ENCODE data around the gene CDH23.

Gene CDH23

DNA sequence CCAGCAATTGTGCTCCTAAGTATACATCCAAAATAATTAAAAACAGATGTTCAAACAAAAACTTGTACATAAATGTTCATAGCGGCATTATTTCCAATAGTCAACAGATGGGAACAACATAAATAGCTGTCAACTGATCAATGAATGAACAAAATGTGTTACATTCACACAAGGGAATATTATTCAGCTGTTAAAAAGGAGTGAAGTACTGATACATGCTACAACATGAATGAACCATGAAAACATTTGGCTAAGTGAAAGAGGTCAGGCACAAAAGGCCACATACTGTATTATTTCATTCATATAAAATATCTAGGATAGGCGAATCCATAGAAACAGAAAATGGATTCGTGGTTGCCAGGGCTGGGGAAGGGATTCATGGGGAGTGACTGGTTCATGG is 109.1 kb downstream of the CDH23 start:
- Histone ChIP-seq H3K9me3 (ENCODE audit: control insufficient read depth, insufficient read depth, low read length) (no peaks in the 10 kb centered on the region; the same call in 1 of the 2 replicates), H3K4me1 (ENCODE audit: control insufficient read depth, insufficient read depth, low read length) (no peaks in the 10 kb centered on the region; the same call in 1 of the 2 replicates), H3K36me3 (ENCODE audit: control insufficient read depth, insufficient read depth, low read length) (no peaks in the 10 kb centered on the region), H3K9ac (ENCODE audit: low read depth, low read length) (no peak overlapping the region), H3K27ac (ENCODE audit: low read depth, low read length) (no peak overlapping the region), H3K27me3 (ENCODE audit: control insufficient read depth, insufficient read depth, low read length) (no peaks in the 10 kb centered on the region), H3K4me3 (ENCODE audit: low read depth, low read length) (no peak overlapping the region)

DNA sequence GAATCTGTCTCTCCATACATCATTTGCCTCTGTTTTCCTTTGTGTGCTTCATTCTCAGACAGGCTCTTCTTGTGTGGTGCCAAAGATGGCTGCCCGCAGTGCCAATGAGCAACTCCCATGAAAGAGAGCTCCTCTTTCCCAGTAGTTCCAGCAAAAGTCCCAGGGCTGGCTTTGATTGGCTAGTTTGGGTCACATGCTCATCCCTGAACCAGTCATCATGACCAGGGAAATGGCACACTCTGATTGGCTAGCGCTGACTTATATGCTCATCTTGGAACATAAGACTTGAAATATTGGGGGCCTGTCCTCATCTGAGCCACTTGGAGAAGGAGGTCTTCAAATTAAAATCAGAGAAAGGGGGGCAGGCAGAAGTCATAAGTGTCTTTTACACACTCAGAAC is 112.7 kb downstream of the CDH23 start:
- Histone ChIP-seq H3K9ac (ENCODE audit: low read depth, low read length) (no peak overlapping the region), H3K9me3 (ENCODE audit: control insufficient read depth, insufficient read depth, low read length) (no peaks in the 10 kb centered on the region; the same call in 1 of the 2 replicates), H3K4me1 (ENCODE audit: control insufficient read depth, insufficient read depth, low read length) (no peaks in the 10 kb centered on the region), H3K27ac (ENCODE audit: low read depth, low read length) (no peak overlapping the region), H3K36me3 (ENCODE audit: control insufficient read depth, insufficient read depth, low read length) (no peaks in the 10 kb centered on the region), H3K27me3 (ENCODE audit: control insufficient read depth, insufficient read depth, low read length) (no peaks in the 10 kb centered on the region), H3K4me3 (ENCODE audit: low read depth, low read length) (no peak overlapping the region)

DNA sequence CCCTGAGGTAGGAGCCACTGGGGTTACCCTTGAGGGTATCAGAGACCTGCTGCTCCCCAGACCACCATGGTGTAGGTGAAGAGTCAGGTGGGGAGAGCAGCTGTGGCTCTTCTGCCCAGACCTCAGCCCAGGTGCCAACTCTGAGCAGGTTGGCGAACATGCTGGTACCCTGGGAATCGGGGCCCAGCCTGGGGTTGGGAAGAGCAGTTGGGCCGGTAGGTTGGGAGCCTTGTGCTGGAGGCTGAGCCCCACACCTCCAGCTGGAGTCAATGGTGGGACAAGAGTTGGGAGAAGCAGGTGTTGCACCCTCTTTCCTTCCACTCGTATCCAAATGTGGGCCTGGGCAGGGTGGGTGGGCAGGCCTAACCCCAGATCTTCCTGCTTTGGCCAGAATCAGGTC is 114.5 kb downstream of the CDH23 start:
- H3K36me3 ChIP-seq (ENCODE audit: control insufficient read depth, insufficient read depth, low read length) = no peaks in the 10 kb centered on the region
- H3K4me3 ChIP-seq (ENCODE audit: low read depth, low read length) = no peak overlapping the region
- no peaks in the 10 kb centered on the region for H3K4me1 ChIP-seq (ENCODE audit: control insufficient read depth, insufficient read depth, low read length)
- no peak overlapping the region for H3K9ac ChIP-seq (ENCODE audit: low read depth, low read length)
- no peak overlapping the region for H3K27ac ChIP-seq (ENCODE audit: low read depth, low read length)
- H3K9me3 ChIP-seq (ENCODE audit: control insufficient read depth, insufficient read depth, low read length) = no peaks in the 10 kb centered on the region; the same call in 1 of the 2 replicates
- H3K27me3 ChIP-seq (ENCODE audit: control insufficient read depth, insufficient read depth, low read length) = no peaks in the 10 kb centered on the region

DNA sequence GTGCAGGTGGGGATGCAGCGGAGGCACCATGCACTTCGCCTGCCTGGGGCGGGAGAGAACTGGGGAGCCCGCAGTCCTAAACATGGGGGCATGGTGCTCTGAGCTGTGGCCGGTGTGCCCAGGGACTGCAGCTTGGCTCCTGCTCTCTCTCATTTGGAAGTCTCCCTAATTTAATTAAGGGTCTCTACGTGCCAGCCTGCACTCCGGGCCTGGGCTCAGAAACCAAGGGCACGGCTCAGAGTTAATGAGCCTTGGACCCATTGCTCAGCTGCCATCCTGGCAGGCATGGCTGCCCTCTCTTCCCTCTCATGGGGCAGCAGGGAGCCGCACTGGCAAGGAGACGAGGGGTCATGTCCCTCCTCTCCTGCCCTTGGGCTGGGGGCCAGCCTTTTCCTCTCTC is 115.6 kb downstream of the CDH23 start:
- H3K36me3 ChIP-seq (ENCODE audit: control insufficient read depth, insufficient read depth, low read length) = no peaks in the 10 kb centered on the region
- H3K27me3 ChIP-seq (ENCODE audit: control insufficient read depth, insufficient read depth, low read length) = no peaks in the 10 kb centered on the region

DNA sequence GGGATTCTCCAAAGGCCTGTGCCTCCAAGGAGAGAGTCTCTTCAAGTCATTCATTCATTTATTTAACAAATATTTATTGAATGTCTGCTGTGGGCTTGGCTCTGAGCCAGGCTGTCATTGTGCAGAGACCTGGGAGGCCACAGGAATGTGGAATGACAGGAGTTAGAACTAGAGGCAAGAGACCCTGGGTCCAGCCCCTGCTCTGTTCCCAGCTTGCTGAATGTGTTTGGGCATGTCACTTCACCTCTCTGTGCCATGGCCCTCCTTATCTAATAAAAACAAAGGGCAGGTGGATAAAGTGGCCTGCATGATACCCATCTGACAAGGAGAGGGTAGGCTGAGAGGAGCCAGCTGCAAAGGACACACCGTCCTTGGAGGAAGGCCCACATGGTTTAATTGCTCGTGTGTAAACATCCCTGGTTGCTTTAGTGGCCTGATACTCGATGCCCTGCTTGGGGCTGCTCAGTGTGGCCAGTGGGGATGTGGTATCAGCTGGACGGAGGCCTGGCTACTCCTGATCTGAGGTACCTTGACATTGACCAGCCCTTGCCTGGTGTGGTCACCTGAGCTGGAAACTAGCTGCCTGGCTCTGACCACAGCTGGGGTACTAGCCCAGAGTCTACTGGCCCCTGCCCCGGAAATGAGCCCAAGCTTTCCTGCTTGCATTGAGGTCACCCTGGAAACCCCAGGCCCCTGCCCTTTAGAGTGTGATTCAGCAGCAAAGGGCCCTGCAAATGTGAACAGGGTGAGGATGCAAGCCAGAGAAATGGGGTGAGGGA is 116.2 kb downstream of the CDH23 start:
- Histone ChIP-seq H3K27me3 (ENCODE audit: control insufficient read depth, insufficient read depth, low read length) (no peaks in the 10 kb centered on the region), H3K9ac (ENCODE audit: low read depth, low read length) (no peak overlapping the region), H3K4me1 (ENCODE audit: control insufficient read depth, insufficient read depth, low read length) (no peaks in the 10 kb centered on the region), H3K36me3 (ENCODE audit: control insufficient read depth, insufficient read depth, low read length) (no peaks in the 10 kb centered on the region), H3K27ac (ENCODE audit: low read depth, low read length) (no peak overlapping the region), H3K9me3 (ENCODE audit: control insufficient read depth, insufficient read depth, low read length) (no peaks in the 10 kb centered on the region; the same call in 1 of the 2 replicates), H3K4me3 (ENCODE audit: low read depth, low read length) (no peak overlapping the region)

More for the DNA sequence above, 115.6 kb downstream of the CDH23 start:
- no peak overlapping the region for H3K4me3 ChIP-seq (ENCODE audit: low read depth, low read length)
- H3K9ac ChIP-seq (ENCODE audit: low read depth, low read length) = no peak overlapping the region
- H3K9me3 ChIP-seq (ENCODE audit: control insufficient read depth, insufficient read depth, low read length) = no peaks in the 10 kb centered on the region; the same call in 1 of the 2 replicates
- H3K27ac ChIP-seq (ENCODE audit: low read depth, low read length) = no peak overlapping the region
- no peaks in the 10 kb centered on the region for H3K4me1 ChIP-seq (ENCODE audit: control insufficient read depth, insufficient read depth, low read length)

DNA sequence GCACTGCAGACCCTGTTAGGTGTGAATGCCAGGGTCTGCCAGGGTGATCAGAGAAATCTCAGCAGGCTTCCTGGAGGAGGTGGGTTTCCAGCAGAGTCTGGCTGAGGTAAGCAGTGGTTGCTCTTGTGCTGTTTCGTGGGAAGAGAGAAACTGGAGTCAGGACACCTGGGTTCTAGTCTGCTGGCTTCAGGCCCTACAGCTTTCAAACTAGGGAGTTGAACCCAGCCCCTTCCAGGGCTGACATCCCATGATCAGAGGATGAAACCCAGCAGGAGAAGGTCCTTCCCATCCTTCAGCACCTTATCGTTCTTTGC is 116.8 kb downstream of the CDH23 start:
- Histone ChIP-seq H3K27me3 (ENCODE audit: control insufficient read depth, insufficient read depth, low read length) (no peaks in the 10 kb centered on the region), H3K4me1 (ENCODE audit: control insufficient read depth, insufficient read depth, low read length) (no peaks in the 10 kb centered on the region), H3K9ac (ENCODE audit: low read depth, low read length) (no peak overlapping the region), H3K27ac (ENCODE audit: low read depth, low read length) (no peak overlapping the region), H3K4me3 (ENCODE audit: low read depth, low read length) (no peak overlapping the region), H3K36me3 (ENCODE audit: control insufficient read depth, insufficient read depth, low read length) (no peaks in the 10 kb centered on the region), H3K9me3 (ENCODE audit: control insufficient read depth, insufficient read depth, low read length) (no peaks in the 10 kb centered on the region; the same call in 1 of the 2 replicates)

DNA sequence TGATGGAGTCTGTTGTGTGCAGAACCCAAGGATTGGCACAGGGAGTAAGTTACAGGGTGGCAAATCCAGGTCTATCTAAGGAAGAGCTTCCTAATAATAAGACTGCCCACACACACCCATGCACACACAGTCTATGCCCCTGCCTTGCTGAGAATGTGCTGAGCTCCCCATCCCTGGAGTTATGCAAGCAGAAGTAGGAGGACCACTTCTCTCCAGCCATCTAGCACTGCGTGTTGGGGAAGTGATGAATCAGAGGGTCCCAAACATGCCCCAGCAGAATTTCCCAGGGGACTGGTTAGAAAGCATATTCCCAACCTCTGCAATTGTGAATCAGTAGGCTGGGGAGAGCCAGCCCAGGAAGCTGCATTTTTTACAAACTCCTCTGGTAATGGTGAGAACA is 117.2 kb downstream of the CDH23 start:
- Histone ChIP-seq H3K9me3 (ENCODE audit: control insufficient read depth, insufficient read depth, low read length) (no peaks in the 10 kb centered on the region; the same call in 1 of the 2 replicates), H3K9ac (ENCODE audit: low read depth, low read length) (no peak overlapping the region), H3K4me1 (ENCODE audit: control insufficient read depth, insufficient read depth, low read length) (no peaks in the 10 kb centered on the region), H3K4me3 (ENCODE audit: low read depth, low read length) (no peak overlapping the region), H3K27ac (ENCODE audit: low read depth, low read length) (no peak overlapping the region), H3K36me3 (ENCODE audit: control insufficient read depth, insufficient read depth, low read length) (no peaks in the 10 kb centered on the region), H3K27me3 (ENCODE audit: control insufficient read depth, insufficient read depth, low read length) (no peaks in the 10 kb centered on the region)

DNA sequence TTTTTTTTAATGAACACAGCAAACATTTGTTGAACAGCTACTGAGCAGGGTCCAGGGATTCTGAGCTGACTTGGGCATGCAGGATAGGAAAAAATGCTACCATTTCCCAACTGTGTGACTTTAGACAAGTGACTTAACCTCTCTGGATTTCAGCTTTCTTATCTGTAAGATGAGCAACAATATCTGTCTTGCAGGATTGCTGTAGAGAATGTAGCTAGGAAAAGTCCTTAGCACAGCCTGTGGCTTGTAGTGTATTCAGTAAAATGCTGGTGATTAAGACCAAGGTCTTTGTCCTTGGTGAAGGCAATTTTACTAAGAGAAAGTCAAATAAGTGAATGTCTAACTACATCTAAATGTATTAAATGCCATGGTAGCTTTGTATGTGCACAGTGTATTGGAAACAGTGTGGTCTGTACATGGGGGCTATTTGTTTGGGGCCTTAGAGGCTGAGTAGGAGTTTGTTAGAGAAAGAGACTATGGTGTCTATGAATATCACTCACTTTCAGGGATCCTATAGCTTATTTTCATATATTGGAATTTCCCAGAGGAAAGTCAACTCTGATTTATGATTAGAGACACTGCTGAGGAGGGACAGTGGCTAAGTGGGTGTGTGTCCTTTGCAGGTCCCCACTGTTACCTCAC is 118.9 kb downstream of the CDH23 start:
- Histone ChIP-seq H3K9me3 (ENCODE audit: control insufficient read depth, insufficient read depth, low read length) (no peaks in the 10 kb centered on the region), H3K36me3 (ENCODE audit: control insufficient read depth, insufficient read depth, low read length) (no peaks in the 10 kb centered on the region), H3K27me3 (ENCODE audit: control insufficient read depth, insufficient read depth, low read length) (no peaks in the 10 kb centered on the region), H3K4me3 (ENCODE audit: low read depth, low read length) (no peak overlapping the region), H3K27ac (ENCODE audit: low read depth, low read length) (no peak overlapping the region), H3K9ac (ENCODE audit: low read depth, low read length) (no peak overlapping the region), H3K4me1 (ENCODE audit: control insufficient read depth, insufficient read depth, low read length) (no peaks in the 10 kb centered on the region)

DNA sequence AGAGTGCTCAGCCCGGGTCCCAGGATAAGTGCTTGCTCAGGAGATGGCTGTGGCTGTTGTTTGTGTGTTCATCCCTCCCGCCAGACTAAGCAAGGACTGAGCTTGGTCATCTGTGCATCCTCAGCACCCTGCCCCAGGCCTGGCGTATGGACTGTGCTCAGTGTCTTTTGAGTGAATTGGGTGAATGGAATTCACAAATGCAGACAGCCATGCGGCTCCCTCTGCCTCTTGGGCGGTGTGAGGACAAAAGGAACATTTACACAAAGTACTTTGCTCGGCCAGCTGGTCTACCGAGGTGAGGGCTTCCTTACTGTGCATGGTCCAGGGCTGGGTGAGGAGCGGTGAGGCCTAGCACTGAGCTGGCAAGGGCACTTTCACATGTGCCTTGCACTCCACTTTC is 120.2 kb downstream of the CDH23 start:
- H3K36me3 ChIP-seq (ENCODE audit: control insufficient read depth, insufficient read depth, low read length) = no peaks in the 10 kb centered on the region
- no peak overlapping the region for H3K9ac ChIP-seq (ENCODE audit: low read depth, low read length)
- no peaks in the 10 kb centered on the region for H3K9me3 ChIP-seq (ENCODE audit: control insufficient read depth, insufficient read depth, low read length)
- H3K4me3 ChIP-seq (ENCODE audit: low read depth, low read length) = no peak overlapping the region
- H3K27ac ChIP-seq (ENCODE audit: low read depth, low read length) = no peak overlapping the region
- H3K27me3 ChIP-seq (ENCODE audit: control insufficient read depth, insufficient read depth, low read length) = no peaks in the 10 kb centered on the region
- no peaks in the 10 kb centered on the region for H3K4me1 ChIP-seq (ENCODE audit: control insufficient read depth, insufficient read depth, low read length)

DNA sequence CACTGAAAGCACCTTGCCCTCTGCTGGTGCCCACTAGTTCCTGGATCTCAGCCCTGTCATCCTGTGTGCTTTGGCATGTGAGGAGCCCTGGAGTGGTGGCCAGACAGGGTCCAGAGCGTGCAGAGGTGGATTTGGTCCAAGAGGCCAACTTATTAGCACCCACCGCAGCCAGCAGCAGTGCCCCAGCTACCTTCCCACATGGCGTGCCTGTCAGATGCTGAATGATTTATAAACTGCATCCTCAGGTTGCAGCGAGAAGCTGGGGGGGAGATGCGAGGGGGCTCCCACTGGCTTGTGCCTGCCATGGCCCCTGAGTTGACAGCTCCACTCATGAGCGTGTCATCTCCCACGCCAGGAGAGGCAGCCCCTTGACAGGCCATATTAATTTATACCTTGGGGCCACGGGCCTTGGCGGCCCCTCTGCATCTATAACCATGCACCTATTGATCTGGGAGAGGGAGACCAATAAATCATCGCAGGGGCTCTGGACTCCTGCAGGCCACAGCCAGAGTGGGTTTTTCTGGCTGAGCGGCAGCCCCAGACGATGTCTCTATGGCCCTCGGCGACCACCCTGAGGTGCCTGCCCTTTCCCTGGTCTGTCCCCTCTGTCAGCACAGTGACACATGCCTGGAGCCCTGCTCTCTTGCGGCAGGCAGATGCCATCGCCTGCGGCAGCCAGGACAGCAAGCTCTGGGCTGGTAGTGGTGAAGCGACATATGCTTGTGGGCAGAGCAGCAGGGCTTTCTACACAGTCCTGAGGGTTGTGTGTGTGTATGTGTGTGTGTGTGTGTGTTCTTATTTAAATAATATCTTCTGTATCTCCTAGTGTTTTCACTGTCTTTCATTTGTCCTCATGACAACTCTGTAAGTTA is 120.8 kb downstream of the CDH23 start:
- H3K27me3 ChIP-seq (ENCODE audit: control insufficient read depth, insufficient read depth, low read length) = no peaks in the 10 kb centered on the region
- H3K4me3 ChIP-seq (ENCODE audit: low read depth, low read length) = no peak overlapping the region
- no peaks in the 10 kb centered on the region for H3K36me3 ChIP-seq (ENCODE audit: control insufficient read depth, insufficient read depth, low read length)
- no peaks in the 10 kb centered on the region for H3K4me1 ChIP-seq (ENCODE audit: control insufficient read depth, insufficient read depth, low read length)
- H3K27ac ChIP-seq (ENCODE audit: low read depth, low read length) = no peak overlapping the region
- no peak overlapping the region for H3K9ac ChIP-seq (ENCODE audit: low read depth, low read length)
- no peaks in the 10 kb centered on the region for H3K9me3 ChIP-seq (ENCODE audit: control insufficient read depth, insufficient read depth, low read length)

DNA sequence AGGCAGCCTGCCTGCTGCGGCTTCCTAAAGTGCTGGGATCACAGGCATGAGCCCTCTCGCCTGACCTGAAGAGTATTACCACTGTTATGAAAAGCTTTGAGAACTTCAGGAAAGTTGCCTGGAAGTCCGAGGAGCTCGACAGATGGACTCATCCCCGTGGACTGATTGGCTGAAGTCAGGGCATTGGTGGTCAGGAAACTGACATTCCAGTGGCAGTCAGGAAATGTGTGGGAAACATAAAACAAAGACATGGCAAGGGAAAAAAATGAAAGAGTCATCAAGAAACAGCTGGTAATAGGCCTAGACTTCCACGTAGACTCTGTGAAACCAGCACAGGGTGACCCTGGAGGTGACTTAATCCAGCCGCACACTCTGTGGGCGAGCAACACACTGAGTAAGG is 123.3 kb downstream of the CDH23 start:
- Histone ChIP-seq H3K4me3 (ENCODE audit: low read depth, low read length) (no peak overlapping the region), H3K36me3 (ENCODE audit: control insufficient read depth, insufficient read depth, low read length) (no peaks in the 10 kb centered on the region), H3K27me3 (ENCODE audit: control insufficient read depth, insufficient read depth, low read length) (no peaks in the 10 kb centered on the region), H3K27ac (ENCODE audit: low read depth, low read length) (no peak overlapping the region), H3K9me3 (ENCODE audit: control insufficient read depth, insufficient read depth, low read length) (no peaks in the 10 kb centered on the region), H3K4me1 (ENCODE audit: control insufficient read depth, insufficient read depth, low read length) (no peaks in the 10 kb centered on the region), H3K9ac (ENCODE audit: low read depth, low read length) (no peak overlapping the region)
